ENCODE results near the gene BAHCC1. TPM values are rescaled to one million over a fixed set of nuclear protein-coding genes. Genes with fewer than 3 reads are reported as not detected.
A peak's percentile ranks its signal among the peaks of the same experiment; 100 is the strongest.

BAHCC1 gene
- total RNA-seq, 1 donor from 2014 or later: 22.7 TPM

GRCh38 chr17:81378941-81379511 lies 16.2 kb upstream of the BAHCC1 start:
- H3K27me3 Mint-ChIP-seq (ENCODE audit: low read depth): no peaks in the 10 kb centered on the region
- H3K36me3 Mint-ChIP-seq (ENCODE audit: low read depth): no peaks in the 10 kb centered on the region
- H3K4me3 Mint-ChIP-seq (ENCODE audit: unreplicated experiment): no peak overlapping the region
- H3K4me1 Mint-ChIP-seq (ENCODE audit: low read depth): no peaks in the 10 kb centered on the region
- TF ChIP-seq CTCF (IDR thresholded peaks at IDR 0.05): no peak
- peak; percentile 83 for DNase-seq (ENCODE audit: low spot score)
- no peaks in the 10 kb centered on the region for H3K9me3 Mint-ChIP-seq (ENCODE audit: low read depth)
- H3K27ac Mint-ChIP-seq (ENCODE audit: unreplicated experiment): no peak overlapping the region

GRCh38 chr17:81379523-81379942 lies 15.7 kb upstream of the BAHCC1 start:
- Mint-ChIP-seq H3K36me3 (ENCODE audit: low read depth) (no peaks in the 10 kb centered on the region), H3K4me3 (ENCODE audit: unreplicated experiment) (no peak overlapping the region), H3K27ac (ENCODE audit: unreplicated experiment) (no peak overlapping the region), H3K9me3 (ENCODE audit: low read depth) (no peaks in the 10 kb centered on the region), H3K27me3 (ENCODE audit: low read depth) (no peaks in the 10 kb centered on the region), H3K4me1 (ENCODE audit: low read depth) (no peaks in the 10 kb centered on the region)
- peak; percentile 80 for DNase-seq (ENCODE audit: low spot score)
- TF ChIP-seq CTCF (IDR thresholded peaks at IDR 0.05): no peak

- TF ChIP-seq CTCF (IDR thresholded peaks at IDR 0.05): no peak
- H3K4me3 Mint-ChIP-seq (ENCODE audit: unreplicated experiment): no peak overlapping the region
- H3K27me3 Mint-ChIP-seq (ENCODE audit: low read depth): no peaks in the 10 kb centered on the region
- H3K9me3 Mint-ChIP-seq (ENCODE audit: low read depth): no peaks in the 10 kb centered on the region
- no peaks in the 10 kb centered on the region for H3K4me1 Mint-ChIP-seq (ENCODE audit: low read depth)
- no peak overlapping the region for H3K27ac Mint-ChIP-seq (ENCODE audit: unreplicated experiment)
- H3K36me3 Mint-ChIP-seq (ENCODE audit: low read depth): no peaks in the 10 kb centered on the region
- DNase-seq (ENCODE audit: low spot score): no peak
Observed at GRCh38 chr17:81380131-81380530, 15.1 kb upstream of the BAHCC1 start.

- H3K36me3 Mint-ChIP-seq (ENCODE audit: low read depth): no peaks in the 10 kb centered on the region
- no peak for TF ChIP-seq CTCF (IDR thresholded peaks at IDR 0.05)
- no peaks in the 10 kb centered on the region for H3K9me3 Mint-ChIP-seq (ENCODE audit: low read depth)
- no peak overlapping the region for H3K27ac Mint-ChIP-seq (ENCODE audit: unreplicated experiment)
- no peaks in the 10 kb centered on the region for H3K27me3 Mint-ChIP-seq (ENCODE audit: low read depth)
- no peak overlapping the region for H3K4me3 Mint-ChIP-seq (ENCODE audit: unreplicated experiment)
- H3K4me1 Mint-ChIP-seq (ENCODE audit: low read depth): no peaks in the 10 kb centered on the region
- DNase-seq (ENCODE audit: low spot score): peak; percentile 81
Observed at GRCh38 chr17:81380666-81381518, 14.4 kb upstream of the BAHCC1 start.

GRCh38 chr17:81381632-81382577 lies 13.4 kb upstream of the BAHCC1 start:
- no peaks in the 10 kb centered on the region for H3K9me3 Mint-ChIP-seq (ENCODE audit: low read depth)
- no peaks in the 10 kb centered on the region for H3K27me3 Mint-ChIP-seq (ENCODE audit: low read depth)
- no peaks in the 10 kb centered on the region for H3K4me1 Mint-ChIP-seq (ENCODE audit: low read depth)
- no peaks in the 10 kb centered on the region for H3K36me3 Mint-ChIP-seq (ENCODE audit: low read depth)
- no peak overlapping the region for H3K4me3 Mint-ChIP-seq (ENCODE audit: unreplicated experiment)
- H3K27ac Mint-ChIP-seq (ENCODE audit: unreplicated experiment): no peak overlapping the region
- no peak for TF ChIP-seq CTCF (IDR thresholded peaks at IDR 0.05)
- peak; percentile 92 for DNase-seq (ENCODE audit: low spot score)

All from chondrocyte (in vitro differentiated cells).